Esophagus muscularis mucosa (tissue), 4 donors: ENCODE results near the gene DPEP1. TPM values are rescaled to one million over a fixed set of nuclear protein-coding genes. Genes with fewer than 3 reads are reported as not detected.
"Not testable (repeated sequence)": the region's sequence is repeated elsewhere in the genome, so short reads cannot be mapped to it uniquely, and the experiment has no call there.

Source experiments
- DNase-seq: peaks from one replicate; pipeline ENCODE4 v3.0.0-alpha.2; 2017; ENCODE audit errors: extremely low spot score
- H3K27ac ChIP-seq, 4 donors: fragments of 200-600 bp; sonication (generic); replicated peaks in 1 of 4; 1 replicate in 3 of 4; 2 replicates in 1 of 4; pipeline ENCODE4 v1.5.1; 2016 to 2019; ENCODE audit warnings: mild to moderate bottlenecking in 1 of 4
- H3K27me3 ChIP-seq, 4 donors: fragments of 200-600 bp; sonication (generic); one replicate each; pipeline versions ENCODE4 v1.5.1 to v1.6.0; 2016 to 2019
- H3K36me3 ChIP-seq, 4 donors: fragments of 200-600 bp; sonication (generic); one replicate each; pipeline ENCODE4 v1.5.1; 2016 to 2019
- H3K4me1 ChIP-seq, 4 donors: fragments of 200-600 bp; sonication (generic); one replicate each; pipeline ENCODE4 v1.5.1; 2016 to 2019
- H3K4me3 ChIP-seq, 4 donors: fragments of 200-600 bp; sonication (generic); 1 replicate in 2 of 4; 2 replicates in 2 of 4; pipeline ENCODE4 v1.5.1; 2016 to 2019; ENCODE audit warnings: mild to moderate bottlenecking in 4 of 4, moderate library complexity in 1 of 4
- H3K9me3 ChIP-seq, 4 donors: fragments of 200-600 bp; sonication (generic); 1 replicate in 3 of 4; 2 replicates in 1 of 4; pipeline ENCODE4 v1.5.1; 2016 to 2019
- EP300 ChIP-seq: sonication (generic); formaldehyde crosslinking; IDR thresholded peaks from one replicate; pipeline ENCODE4 v1.6.1; 2017; ENCODE audit warnings: antibody characterized with exemption
- POLR2A ChIP-seq: fragments of 450-650 bp; IDR thresholded peaks from one replicate; pipeline ENCODE4 v1.6.1; 2017; ENCODE audit warnings: antibody characterized with exemption, moderate library complexity, mild to moderate bottlenecking, low read depth
- POLR2AphosphoS5 ChIP-seq, 2 donors: sonication (generic); formaldehyde crosslinking; IDR thresholded peaks; one replicate each; pipeline ENCODE4 v1.6.1; 2017; ENCODE audit warnings: antibody characterized with exemption in 2 of 2
- WGBS: methylation state at CpG from one replicate; pipeline ENCODE4 v1.1.5; 2018; 5-methylcytosine and 5-hydroxymethylcytosine counted together
- intact Hi-C: fragments of 100-400 bp; cut with DNase I; formaldehyde crosslinking; loops from one replicate; pipeline ENCODE4 v1.15.1; 2023
- total RNA-seq, 4 donors: library from RNA; depleted of rRNA; stranded (reverse); fragments of >200 nt; gene quantifications; one replicate each; pipeline versions ENCODE4 v1.1.0 to v1.2.1, GENCODE V29; 2016
- TF ChIP-seq, protein P1 (sequence below), 3 experiments: fragments of 200-600 bp in 2 of 3; fragments of 450-650 bp in 1 of 3; sonication (generic) in 2 of 3; IDR thresholded peaks; one replicate each; pipeline ENCODE4 v1.5.1; 2017 to 2019; ENCODE audit warnings: antibody characterized with exemption in 3 of 3, mild to moderate bottlenecking in 2 of 3, moderate library complexity in 1 of 3

The DPEP1 gene
- total RNA-seq, 4 donors from 2014 or later: 0.99 TPM; not detected in 3

DNA sequence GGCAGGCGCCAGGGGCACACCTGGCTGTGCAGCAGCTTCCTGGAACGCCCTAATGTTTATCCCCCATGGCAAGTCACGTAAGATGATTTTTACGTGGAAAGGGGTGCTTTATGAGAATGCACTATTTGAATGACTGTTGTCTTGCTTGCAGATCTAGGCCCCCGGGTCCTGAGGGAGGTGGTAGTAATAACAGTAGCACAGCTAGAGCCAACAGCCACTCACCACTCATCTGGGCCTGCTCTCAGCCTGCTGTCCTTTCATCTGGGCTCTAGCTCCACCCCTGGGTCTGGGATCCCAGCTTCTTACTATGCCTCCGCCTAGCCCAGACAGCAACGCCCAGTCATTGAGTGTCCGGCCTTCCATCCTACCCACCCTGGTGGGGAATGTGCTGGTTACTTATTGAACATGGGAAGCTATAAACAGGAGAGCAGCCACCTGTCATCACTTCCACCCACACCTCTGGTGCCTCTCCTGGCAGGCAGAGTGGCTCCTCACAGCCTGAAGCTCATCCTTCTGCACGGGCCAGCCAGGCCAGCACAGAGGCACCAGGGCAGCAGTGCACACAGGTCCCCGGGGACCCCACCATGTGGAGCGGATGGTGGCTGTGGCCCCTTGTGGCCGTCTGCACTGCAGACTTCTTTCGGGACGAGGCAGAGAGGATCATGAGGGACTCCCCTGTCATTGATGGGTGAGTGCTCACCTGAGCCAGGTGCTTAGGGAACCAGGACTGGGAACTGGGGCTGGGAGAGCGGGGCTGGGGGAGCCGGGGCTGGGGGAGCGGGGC is 16.6 kb downstream of the DPEP1 start:
- TF ChIP-seq POLR2AphosphoS5 (IDR thresholded peaks at IDR 0.05): no peak
- TF ChIP-seq, protein P1, sequence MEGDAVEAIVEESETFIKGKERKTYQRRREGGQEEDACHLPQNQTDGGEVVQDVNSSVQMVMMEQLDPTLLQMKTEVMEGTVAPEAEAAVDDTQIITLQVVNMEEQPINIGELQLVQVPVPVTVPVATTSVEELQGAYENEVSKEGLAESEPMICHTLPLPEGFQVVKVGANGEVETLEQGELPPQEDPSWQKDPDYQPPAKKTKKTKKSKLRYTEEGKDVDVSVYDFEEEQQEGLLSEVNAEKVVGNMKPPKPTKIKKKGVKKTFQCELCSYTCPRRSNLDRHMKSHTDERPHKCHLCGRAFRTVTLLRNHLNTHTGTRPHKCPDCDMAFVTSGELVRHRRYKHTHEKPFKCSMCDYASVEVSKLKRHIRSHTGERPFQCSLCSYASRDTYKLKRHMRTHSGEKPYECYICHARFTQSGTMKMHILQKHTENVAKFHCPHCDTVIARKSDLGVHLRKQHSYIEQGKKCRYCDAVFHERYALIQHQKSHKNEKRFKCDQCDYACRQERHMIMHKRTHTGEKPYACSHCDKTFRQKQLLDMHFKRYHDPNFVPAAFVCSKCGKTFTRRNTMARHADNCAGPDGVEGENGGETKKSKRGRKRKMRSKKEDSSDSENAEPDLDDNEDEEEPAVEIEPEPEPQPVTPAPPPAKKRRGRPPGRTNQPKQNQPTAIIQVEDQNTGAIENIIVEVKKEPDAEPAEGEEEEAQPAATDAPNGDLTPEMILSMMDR (IDR thresholded peaks at IDR 0.05): no peak
- TF ChIP-seq EP300: no peak
- TF ChIP-seq POLR2A: no peak
- no peak for DNase-seq
- Histone ChIP-seq H3K27me3 (peaks cover 0 to 42% (median 6%) of the 10 kb centered on the region in 4 donors), H3K9me3 (peaks cover 0 to 4% (median 0%) of the 10 kb centered on the region in 4 donors), H3K4me1 (no peaks in the 10 kb centered on the region), H3K36me3 (no peaks in the 10 kb centered on the region), H3K4me3 (no peak overlapping the region), H3K27ac (no peak overlapping the region)
- intact Hi-C loops: no loop called here
- 92% methylated on average over 10 of the region's 17 CpGs for WGBS

DNA sequence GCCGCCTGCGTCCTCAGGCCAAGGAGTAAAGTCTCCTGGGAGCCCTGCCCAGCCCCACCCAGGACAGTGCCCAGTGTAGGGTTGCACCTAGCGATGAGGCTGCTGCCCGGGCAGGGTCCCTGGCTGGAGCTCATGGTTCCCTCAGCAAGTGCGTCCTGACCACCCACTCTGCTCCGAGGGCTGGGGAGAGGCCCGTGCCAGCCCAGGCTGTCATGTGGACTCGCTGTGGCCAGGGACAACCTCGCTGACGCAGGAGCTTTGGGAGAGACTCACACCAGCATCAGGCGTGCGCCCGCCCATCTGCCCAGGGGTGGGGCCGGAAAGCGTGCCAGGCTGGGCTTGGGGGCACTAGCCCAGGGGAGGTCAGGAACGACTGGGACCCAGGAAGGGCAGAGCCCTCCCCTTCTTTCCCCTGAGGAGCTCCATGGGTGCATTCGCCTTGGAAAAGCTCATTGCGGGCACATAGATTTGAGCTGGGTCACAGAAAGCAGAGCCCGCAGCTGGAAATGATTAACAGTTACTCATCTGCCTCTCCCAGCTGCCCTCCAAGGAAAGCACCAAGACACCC is 19.7 kb downstream of the DPEP1 start:
- Histone ChIP-seq H3K4me1 (no peaks in the 10 kb centered on the region), H3K4me3 (no peak overlapping the region), H3K27me3 (peaks cover 0 to 44% (median 6%) of the 10 kb centered on the region in 4 donors), H3K9me3 (peaks cover 0 to 4% (median 0%) of the 10 kb centered on the region in 4 donors), H3K27ac (no peak overlapping the region), H3K36me3 (no peaks in the 10 kb centered on the region)
- intact Hi-C loops: no loop called here
- DNase-seq: no peak
- WGBS: 82% methylated on average over 11 of the region's 19 CpGs
- TF ChIP-seq, protein P1 (IDR thresholded peaks at IDR 0.05): no peak
- TF ChIP-seq POLR2AphosphoS5 (IDR thresholded peaks at IDR 0.05) (no peak), EP300 (no peak), POLR2A (no peak)

- intact Hi-C loops, DNase-seq, H3K4me3 ChIP-seq, H3K36me3 ChIP-seq, H3K9me3 ChIP-seq, H3K27ac ChIP-seq, H3K4me1 ChIP-seq: not testable (repeated sequence)
- WGBS: 75% methylated on average over 2 of the region's 2 CpGs
- H3K27me3 ChIP-seq: peaks cover 0 to 44% (median 6%) of the 10 kb centered on the region in 4 donors
Observed at GRCh38 chr16:89634463-89635385, 21.3 kb downstream of the DPEP1 start.

DNA sequence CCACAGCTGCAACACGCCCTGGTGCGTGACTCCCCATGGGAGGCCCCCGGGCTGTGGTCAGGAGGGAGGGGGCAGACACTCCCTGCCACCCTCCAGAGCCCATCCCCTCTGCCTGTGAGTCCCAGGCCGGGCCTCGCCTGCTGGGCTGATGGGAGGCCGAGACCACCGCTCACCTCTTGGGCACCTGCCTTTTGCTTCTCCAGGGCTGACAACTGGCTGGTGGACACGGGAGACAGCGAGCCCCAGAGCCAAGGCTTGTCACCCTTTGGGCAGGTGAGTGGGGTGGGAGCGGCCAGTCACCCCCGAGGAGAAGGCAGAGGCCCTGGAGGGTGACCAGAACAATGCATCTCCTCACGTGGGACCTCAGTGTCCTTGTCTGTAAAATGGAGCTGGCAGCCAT is 23.2 kb downstream of the DPEP1 start:
- Histone ChIP-seq H3K9me3 (no peaks in the 10 kb centered on the region), H3K27ac (no peak overlapping the region), H3K36me3 (no peaks in the 10 kb centered on the region), H3K4me3 (no peak overlapping the region), H3K4me1 (peaks cover 11 to 18% (median 16%) of the 10 kb centered on the region in 4 donors), H3K27me3 (peaks cover 0 to 30% (median 6%) of the 10 kb centered on the region in 4 donors)
- intact Hi-C loops: no loop called here
- DNase-seq: no peak
- TF ChIP-seq EP300 (no peak), POLR2A (no peak), POLR2AphosphoS5 (IDR thresholded peaks at IDR 0.05) (no peak)
- TF ChIP-seq, protein P1 (IDR thresholded peaks at IDR 0.05): no peak
- no CpG with 5 or more reads among the region's 12 CpGs for WGBS

- H3K27me3 ChIP-seq: peaks cover 0 to 22% (median 6%) of the 10 kb centered on the region in 4 donors
- peaks cover 11 to 20% (median 17%) of the 10 kb centered on the region in 4 donors for H3K4me1 ChIP-seq
- no peak overlapping the region for H3K4me3 ChIP-seq
- DNase-seq: no peak
- 76% methylated on average over 10 of the region's 10 CpGs for WGBS
- TF ChIP-seq, protein P1 (IDR thresholded peaks at IDR 0.05): no peak
- TF ChIP-seq POLR2AphosphoS5 (IDR thresholded peaks at IDR 0.05) (no peak), POLR2A (no peak), EP300 (no peak)
- intact Hi-C loops: no loop called here
- H3K9me3 ChIP-seq: no peaks in the 10 kb centered on the region
- H3K27ac ChIP-seq: no peak overlapping the region
- H3K36me3 ChIP-seq: no peaks in the 10 kb centered on the region
Observed at GRCh38 chr16:89637379-89637778, 23.9 kb downstream of the DPEP1 start.
